Caco-2 (cell line): Measurements from ENCODE around the gene OR6C3. TPM values are rescaled to one million over a fixed set of nuclear protein-coding genes. Genes with fewer than 3 reads are reported as not detected.
"Not testable (repeated sequence)": the region's sequence is repeated elsewhere in the genome, so short reads cannot be mapped to it uniquely, and the experiment has no call there.

Experiments
- BruUV-seq: library from RNA; stranded (reverse); fragments of 400-500 nt; replicated peaks from 2 replicates; lab custom pipeline; 2021; lab: Mats Ljungman, UMichigan
- CTCF ChIA-PET: fragments of 300-600 bp; sonication (Branson Sonifier 250); formaldehyde crosslinking; loops from one replicate; lab custom pipeline; 2022; ENCODE audit warnings: antibody characterized with exemption; lab: Charles Lee
- POLR2A ChIA-PET: fragments of 300-600 bp; sonication (Branson Sonifier 250); formaldehyde crosslinking; loops from one replicate; lab custom pipeline; 2022; ENCODE audit warnings: antibody characterized with exemption; lab: Charles Lee
- DNase-seq, 2 experiments: peaks; one replicate each; pipeline versions ENCODE4 v3.0.0 to v3.0.0-alpha.2; 2020 to 2022
- H3K27me3 ChIP-seq: replicated peaks from 2 replicates; pipeline ENCODE4 v1.6.0; 2011; ENCODE audit warnings: low read length; ENCODE audit not compliant: control insufficient read depth, insufficient read depth
- H3K36me3 ChIP-seq: 2 replicates; pipeline ENCODE4 v1.5.1; 2011; ENCODE audit warnings: low read length; ENCODE audit not compliant: control insufficient read depth, insufficient read depth
- H3K4me1 ChIP-seq: fragments of 250-450 bp; sonication (Bioruptor Pico); 2 replicates; pipeline ENCODE4 v1.5.1; 2020; ENCODE audit warnings: mild to moderate bottlenecking
- H3K4me3 ChIP-seq: 2 replicates; pipeline ENCODE4 v1.5.1; 2011; ENCODE audit warnings: low read depth, mild to moderate bottlenecking, control low read depth, low read length
- H3K9me3 ChIP-seq: fragments of 250-450 bp; sonication (Bioruptor Pico); 2 replicates; pipeline ENCODE4 v1.5.1; 2020; ENCODE audit warnings: mild to moderate bottlenecking, moderate library complexity
- H3K27ac Mint-ChIP-seq: one replicate; pipeline ENCODE4 v1.8.0; 2022; ENCODE audit warnings: mixed read lengths; ENCODE audit not compliant: unreplicated experiment
- H3K27me3 Mint-ChIP-seq: one replicate; pipeline ENCODE4 v1.8.0; 2022; ENCODE audit warnings: mixed read lengths; ENCODE audit not compliant: insufficient read depth, unreplicated experiment
- H3K36me3 Mint-ChIP-seq: one replicate; pipeline ENCODE4 v1.8.0; 2022; ENCODE audit warnings: mild to moderate bottlenecking, mixed read lengths; ENCODE audit not compliant: insufficient read depth, unreplicated experiment
- H3K4me1 Mint-ChIP-seq: one replicate; pipeline ENCODE4 v1.8.0; 2022; ENCODE audit warnings: low read depth, mixed read lengths; ENCODE audit not compliant: unreplicated experiment
- H3K4me3 Mint-ChIP-seq: one replicate; pipeline ENCODE4 v1.8.0; 2022; ENCODE audit warnings: mild to moderate bottlenecking, moderate library complexity, mixed read lengths; ENCODE audit not compliant: unreplicated experiment
- H3K9me3 Mint-ChIP-seq: one replicate; pipeline ENCODE4 v1.8.0; 2022; ENCODE audit warnings: mixed read lengths; ENCODE audit not compliant: unreplicated experiment
- intact Hi-C: fragments of 100-400 bp; cut with micrococcal nuclease; formaldehyde crosslinking; loops from one replicate; pipeline ENCODE4 v1.10.0; 2022; ENCODE audit not compliant: unreplicated experiment
- total RNA-seq: library from RNA; stranded (reverse); gene quantifications from 2 replicates; pipeline ENCODE4 v1.2.3, GENCODE V29; 2022
- TF ChIP-seq, protein P1 (sequence below), 2 experiments: fragments of 200-600 bp in 1 of 2; IDR thresholded peaks; 1 replicate in 1 of 2; 2 replicates in 1 of 2; pipeline versions ENCODE4 v1.5.1 to v1.8.0; 2011 to 2022; ENCODE audit warnings: antibody characterized with exemption in 1 of 2, control low read depth in 1 of 2, inconsistent platforms in 1 of 2, low read depth in 1 of 2, low read length in 1 of 2, mild to moderate bottlenecking in 1 of 2, moderate library complexity in 1 of 2; ENCODE audit not compliant: insufficient read depth in 1 of 2, severe bottlenecking in 1 of 2, unreplicated experiment in 1 of 2

OR6C3 gene
- total RNA-seq, 1 experiment from 2014 or later = not detected

DNA sequence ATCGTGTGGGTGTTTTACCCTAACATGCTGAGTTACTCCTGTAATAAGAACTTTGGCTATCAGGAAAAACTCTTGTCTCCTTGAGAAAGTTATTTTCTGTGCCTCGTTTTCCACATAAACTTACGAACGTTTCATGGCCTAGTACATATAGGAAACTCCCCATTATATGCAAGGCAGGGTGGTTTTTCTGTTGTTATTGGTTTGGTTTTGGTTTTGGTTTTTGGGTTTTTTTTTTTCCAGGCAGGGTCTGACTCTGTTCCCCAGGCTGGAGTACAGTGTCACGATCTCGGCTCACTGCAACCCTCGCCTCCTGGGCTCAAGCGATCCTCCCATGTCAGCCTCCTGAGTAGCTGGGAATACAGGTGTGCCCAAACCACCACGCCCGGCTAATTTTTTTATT is 5.5 kb downstream of the OR6C3 start:
- no peak overlapping the region for H3K4me3 ChIP-seq
- H3K9me3 ChIP-seq = peaks cover 12% of the 10 kb centered on the region; the same call in 1 of the 2 replicates
- H3K4me1 ChIP-seq = peaks cover 35% of the 10 kb centered on the region
- CTCF ChIA-PET = no interaction called here
- no peak for DNase-seq
- no peaks in the 10 kb centered on the region for H3K36me3 ChIP-seq
- TF ChIP-seq, protein P1, sequence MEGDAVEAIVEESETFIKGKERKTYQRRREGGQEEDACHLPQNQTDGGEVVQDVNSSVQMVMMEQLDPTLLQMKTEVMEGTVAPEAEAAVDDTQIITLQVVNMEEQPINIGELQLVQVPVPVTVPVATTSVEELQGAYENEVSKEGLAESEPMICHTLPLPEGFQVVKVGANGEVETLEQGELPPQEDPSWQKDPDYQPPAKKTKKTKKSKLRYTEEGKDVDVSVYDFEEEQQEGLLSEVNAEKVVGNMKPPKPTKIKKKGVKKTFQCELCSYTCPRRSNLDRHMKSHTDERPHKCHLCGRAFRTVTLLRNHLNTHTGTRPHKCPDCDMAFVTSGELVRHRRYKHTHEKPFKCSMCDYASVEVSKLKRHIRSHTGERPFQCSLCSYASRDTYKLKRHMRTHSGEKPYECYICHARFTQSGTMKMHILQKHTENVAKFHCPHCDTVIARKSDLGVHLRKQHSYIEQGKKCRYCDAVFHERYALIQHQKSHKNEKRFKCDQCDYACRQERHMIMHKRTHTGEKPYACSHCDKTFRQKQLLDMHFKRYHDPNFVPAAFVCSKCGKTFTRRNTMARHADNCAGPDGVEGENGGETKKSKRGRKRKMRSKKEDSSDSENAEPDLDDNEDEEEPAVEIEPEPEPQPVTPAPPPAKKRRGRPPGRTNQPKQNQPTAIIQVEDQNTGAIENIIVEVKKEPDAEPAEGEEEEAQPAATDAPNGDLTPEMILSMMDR (IDR thresholded peaks at IDR 0.05; ENCODE audit: insufficient read depth in 1 of 2, low read depth in 1 of 2, low read length in 1 of 2, severe bottlenecking in 1 of 2, unreplicated experiment in 1 of 2) = no peak
- BruUV-seq = no TSS peak
- no peaks in the 10 kb centered on the region for H3K27me3 ChIP-seq
- Mint-ChIP-seq H3K27me3 (no peaks in the 10 kb centered on the region), H3K27ac (no peak overlapping the region), H3K4me3 (no peak overlapping the region), H3K9me3 (no peaks in the 10 kb centered on the region), H3K36me3 (no peaks in the 10 kb centered on the region), H3K4me1 (peaks cover 11% of the 10 kb centered on the region)
- POLR2A ChIA-PET = no interaction called here
- intact Hi-C loops = no loop called here

DNA sequence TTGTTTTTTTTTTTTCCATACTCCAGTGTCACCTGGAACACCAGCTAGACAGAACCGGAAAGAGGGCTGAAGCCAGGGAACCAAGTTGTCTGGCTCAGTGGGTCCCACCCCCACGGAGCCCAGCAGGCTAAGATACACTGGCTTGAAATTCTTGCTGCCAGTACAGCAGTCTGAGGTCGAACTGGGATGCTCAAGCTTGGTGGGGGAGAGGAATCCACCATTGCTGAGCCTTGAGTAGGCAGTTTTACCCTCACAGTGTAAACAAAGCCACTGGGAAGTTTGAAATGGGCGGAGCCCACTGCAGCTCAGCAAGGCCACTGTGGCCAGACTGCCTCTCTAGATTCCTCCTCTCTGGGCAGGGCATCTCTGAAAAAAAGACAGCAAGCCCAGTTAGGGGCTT is 24.8 kb downstream of the OR6C3 start:
- H3K36me3 Mint-ChIP-seq, H3K4me3 ChIP-seq, H3K9me3 Mint-ChIP-seq, H3K27me3 Mint-ChIP-seq, POLR2A ChIA-PET, H3K4me3 Mint-ChIP-seq, DNase-seq, H3K27me3 ChIP-seq, CTCF ChIA-PET, H3K9me3 ChIP-seq, intact Hi-C loops, H3K4me1 ChIP-seq, BruUV-seq, H3K4me1 Mint-ChIP-seq, H3K27ac Mint-ChIP-seq, H3K36me3 ChIP-seq: not testable (repeated sequence)

DNA sequence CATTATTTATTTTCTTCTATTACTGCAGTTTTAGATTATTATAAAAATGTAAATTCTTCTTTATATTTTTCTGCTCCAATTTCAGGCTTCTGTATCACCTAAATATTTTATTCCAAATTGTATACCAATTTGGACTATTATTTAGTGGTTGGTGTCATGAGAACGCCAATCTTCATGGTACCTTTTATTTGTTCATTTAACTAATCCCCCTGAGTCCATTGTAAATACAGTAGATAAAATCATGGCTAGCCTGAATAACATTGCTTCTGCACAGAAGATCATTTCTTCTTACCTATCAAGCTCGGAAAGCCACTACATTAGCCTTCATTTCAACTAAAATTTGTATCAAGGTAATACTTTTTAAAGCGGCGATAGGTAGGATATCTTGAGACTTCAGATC is 32.1 kb downstream of the OR6C3 start, which contains the start of gene OR6C75:
Gene OR6C75 (plus strand): TSS at position 301 of the 400 bp plus-strand sequence. CDS start 2,136 bp downstream, outside the sequence.
- Mint-ChIP-seq H3K9me3 (peaks cover 9% of the 10 kb centered on the region), H3K27me3 (peaks cover 4% of the 10 kb centered on the region), H3K27ac (no peak within 1 kb of the TSS), H3K4me1 (peaks cover 6% of the 10 kb centered on the region), H3K36me3 (no peaks in the 10 kb centered on the region), H3K4me3 (no peak within 1 kb of the TSS)
- POLR2A ChIA-PET = no interaction called here
- DNase-seq = no peak
- Histone ChIP-seq H3K4me3 (no peak within 1 kb of the TSS), H3K9me3 (no peaks in the 10 kb centered on the region), H3K4me1 (no peaks in the 10 kb centered on the region), H3K36me3 (no peaks in the 10 kb centered on the region), H3K27me3 (no peaks in the 10 kb centered on the region)
- no TSS peak for BruUV-seq
- TF ChIP-seq, protein P1 (IDR thresholded peaks at IDR 0.05; ENCODE audit: insufficient read depth in 1 of 2, low read depth in 1 of 2, low read length in 1 of 2, severe bottlenecking in 1 of 2, unreplicated experiment in 1 of 2) = no peak
- intact Hi-C loops = no loop called here
- CTCF ChIA-PET = no interaction called here

DNA sequence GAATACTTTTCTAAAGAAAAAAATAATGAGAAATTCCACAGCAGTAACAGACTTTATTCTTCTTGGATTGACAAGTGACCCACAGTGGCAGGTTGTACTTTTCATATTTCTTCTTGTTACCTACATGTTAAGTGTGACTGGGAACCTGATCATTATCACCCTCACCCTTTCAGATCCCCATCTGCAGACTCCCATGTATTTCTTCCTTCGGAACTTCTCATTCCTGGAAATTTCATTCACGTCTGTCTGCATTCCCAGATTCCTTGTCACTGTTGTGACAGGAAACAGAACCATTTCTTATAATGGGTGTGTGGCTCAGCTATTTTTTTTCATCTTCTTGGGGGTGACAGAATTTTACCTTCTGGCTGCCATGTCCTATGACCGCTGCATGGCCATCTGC is 34.5 kb downstream of the OR6C3 start:
- POLR2A ChIA-PET = no interaction called here
- Histone ChIP-seq H3K36me3 (no peaks in the 10 kb centered on the region), H3K4me1 (no peaks in the 10 kb centered on the region), H3K9me3 (no peaks in the 10 kb centered on the region), H3K4me3 (no peak overlapping the region), H3K27me3 (no peaks in the 10 kb centered on the region)
- no peaks in the 10 kb centered on the region for H3K27me3 Mint-ChIP-seq
- TF ChIP-seq, protein P1 (IDR thresholded peaks at IDR 0.05; ENCODE audit: insufficient read depth in 1 of 2, low read depth in 1 of 2, low read length in 1 of 2, severe bottlenecking in 1 of 2, unreplicated experiment in 1 of 2) = no peak
- intact Hi-C loops = no loop called here
- no TSS peak for BruUV-seq
- H3K9me3 Mint-ChIP-seq = no peaks in the 10 kb centered on the region
- H3K4me1 Mint-ChIP-seq = peaks cover 6% of the 10 kb centered on the region
- no peak overlapping the region for H3K4me3 Mint-ChIP-seq
- CTCF ChIA-PET = no interaction called here
- H3K27ac Mint-ChIP-seq = no peak overlapping the region
- no peak for DNase-seq
- H3K36me3 Mint-ChIP-seq = no peaks in the 10 kb centered on the region
